Left ventricle myocardium inferior (tissue), 1 donor: ENCODE data around the gene EIF4E2. TPM values are rescaled to one million over a fixed set of nuclear protein-coding genes. Genes with fewer than 3 reads are reported as not detected.

Source experiments
- DNase-seq: peaks from one replicate; pipeline ENCODE4 v3.0.0-alpha.2; 2020
- H3K27ac ChIP-seq: fragments of 200-600 bp; replicated peaks from 2 replicates; pipeline ENCODE4 v1.8.0; 2021
- H3K27me3 ChIP-seq: fragments of 200-600 bp; 2 replicates; pipeline ENCODE4 v1.8.0; 2021; ENCODE audit warnings: low read depth
- H3K36me3 ChIP-seq: fragments of 200-600 bp; 2 replicates; pipeline ENCODE4 v1.8.0; 2021
- H3K4me1 ChIP-seq: fragments of 200-600 bp; 2 replicates; pipeline ENCODE4 v1.8.0; 2021
- H3K4me3 ChIP-seq: fragments of 200-600 bp; 2 replicates; pipeline ENCODE4 v1.8.0; 2021; ENCODE audit warnings: mild to moderate bottlenecking, moderate library complexity
- H3K9me3 ChIP-seq: fragments of 200-600 bp; replicated peaks from 2 replicates; pipeline ENCODE4 v1.8.0; 2021
- intact Hi-C: fragments of 100-400 bp; cut with micrococcal nuclease; formaldehyde crosslinking; loops from one replicate; pipeline ENCODE4 v1.11.0; 2022
- total RNA-seq: library from RNA; stranded (reverse); fragmentation: NEBNext Ultra II Directional; extraction: Animal tissue kit (Norgen Biotek cat#: 25700); gene quantifications from one replicate; pipeline ENCODE4 v1.2.1, GENCODE V29; 2021
- TF ChIP-seq, protein P1 (sequence below): fragments of 200-600 bp; IDR thresholded peaks from 2 replicates; pipeline ENCODE4 v1.8.0; 2021; ENCODE audit warnings: antibody characterized with exemption, mild to moderate bottlenecking, borderline replicate concordance
- donor health status: DM: no; HTN: yes; CAD: no; lungs with severe emphysema.

Gene EIF4E2
- total RNA-seq, 1 donor from 2014 or later = 44.2 TPM

GRCh38 chr2:232542715-232543467 lies 7.6 kb upstream of the EIF4E2 start:
- no peak for DNase-seq
- H3K4me3 ChIP-seq = no peak overlapping the region

GRCh38 chr2:232543491-232543890 lies 7.0 kb upstream of the EIF4E2 start:
- no peak overlapping the region for H3K4me3 ChIP-seq
- H3K9me3 ChIP-seq = peaks cover 4% of the 10 kb centered on the region
- no peak for DNase-seq
- peaks cover 9% of the 10 kb centered on the region for H3K4me1 ChIP-seq
- H3K36me3 ChIP-seq = peaks cover under 1% of the 10 kb centered on the region
- H3K27me3 ChIP-seq = peaks cover 17% of the 10 kb centered on the region
- no peak overlapping the region for H3K27ac ChIP-seq
- TF ChIP-seq, protein P1, sequence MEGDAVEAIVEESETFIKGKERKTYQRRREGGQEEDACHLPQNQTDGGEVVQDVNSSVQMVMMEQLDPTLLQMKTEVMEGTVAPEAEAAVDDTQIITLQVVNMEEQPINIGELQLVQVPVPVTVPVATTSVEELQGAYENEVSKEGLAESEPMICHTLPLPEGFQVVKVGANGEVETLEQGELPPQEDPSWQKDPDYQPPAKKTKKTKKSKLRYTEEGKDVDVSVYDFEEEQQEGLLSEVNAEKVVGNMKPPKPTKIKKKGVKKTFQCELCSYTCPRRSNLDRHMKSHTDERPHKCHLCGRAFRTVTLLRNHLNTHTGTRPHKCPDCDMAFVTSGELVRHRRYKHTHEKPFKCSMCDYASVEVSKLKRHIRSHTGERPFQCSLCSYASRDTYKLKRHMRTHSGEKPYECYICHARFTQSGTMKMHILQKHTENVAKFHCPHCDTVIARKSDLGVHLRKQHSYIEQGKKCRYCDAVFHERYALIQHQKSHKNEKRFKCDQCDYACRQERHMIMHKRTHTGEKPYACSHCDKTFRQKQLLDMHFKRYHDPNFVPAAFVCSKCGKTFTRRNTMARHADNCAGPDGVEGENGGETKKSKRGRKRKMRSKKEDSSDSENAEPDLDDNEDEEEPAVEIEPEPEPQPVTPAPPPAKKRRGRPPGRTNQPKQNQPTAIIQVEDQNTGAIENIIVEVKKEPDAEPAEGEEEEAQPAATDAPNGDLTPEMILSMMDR = no peak
- intact Hi-C loops = no loop called here

More at GRCh38 chr2:232542715-232543467, 7.6 kb upstream of the EIF4E2 start:
- H3K27ac ChIP-seq = no peak overlapping the region
- H3K9me3 ChIP-seq = no peaks in the 10 kb centered on the region
- TF ChIP-seq, protein P1 = no peak
- intact Hi-C loops = no loop called here
- H3K4me1 ChIP-seq = peaks cover 9% of the 10 kb centered on the region
- H3K27me3 ChIP-seq = peaks cover 17% of the 10 kb centered on the region
- no peaks in the 10 kb centered on the region for H3K36me3 ChIP-seq

DNA sequence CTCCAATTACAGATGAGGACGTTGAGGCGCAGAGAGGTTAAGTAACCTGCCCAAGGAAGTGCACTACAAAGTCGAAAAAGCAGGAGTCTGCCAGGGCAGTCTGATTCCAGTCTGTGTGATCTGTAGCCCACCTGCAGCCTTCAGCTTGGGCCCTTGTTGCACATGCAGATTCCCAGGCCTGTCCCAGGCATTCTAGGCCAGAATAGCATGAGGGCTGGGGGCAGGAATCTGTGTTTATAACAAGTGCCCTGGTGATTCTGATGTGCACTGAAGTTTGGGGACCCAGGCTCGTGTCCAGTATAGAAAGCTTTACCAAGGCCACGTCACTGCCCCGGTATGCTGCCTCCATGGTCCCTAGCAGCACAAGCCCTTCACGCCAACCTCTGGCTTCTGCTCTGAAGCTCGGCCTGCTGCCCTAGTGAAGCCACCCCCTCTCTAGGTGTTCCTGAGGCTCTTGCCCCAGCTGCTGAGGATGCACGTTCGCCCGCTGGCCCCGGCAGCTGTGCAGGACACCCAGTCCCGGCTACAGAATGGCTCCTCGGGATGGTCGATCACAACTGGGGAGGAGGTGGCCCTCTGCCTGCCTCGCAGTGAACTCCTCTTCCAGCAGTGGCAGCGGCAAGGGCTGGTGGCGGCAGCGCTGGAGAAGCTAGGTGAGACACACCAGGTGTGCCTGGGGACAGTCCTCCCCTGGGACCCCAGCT lies 6.4 kb upstream of the EIF4E2 start:
- peaks cover 5% of the 10 kb centered on the region for H3K36me3 ChIP-seq
- intact Hi-C loops = no loop called here
- TF ChIP-seq, protein P1 = no peak
- H3K4me1 ChIP-seq = peaks cover 9% of the 10 kb centered on the region
- no peak overlapping the region for H3K4me3 ChIP-seq
- peaks cover 14% of the 10 kb centered on the region for H3K27me3 ChIP-seq
- H3K9me3 ChIP-seq = peaks cover 10% of the 10 kb centered on the region
- DNase-seq = no peak
- no peak overlapping the region for H3K27ac ChIP-seq

DNA sequence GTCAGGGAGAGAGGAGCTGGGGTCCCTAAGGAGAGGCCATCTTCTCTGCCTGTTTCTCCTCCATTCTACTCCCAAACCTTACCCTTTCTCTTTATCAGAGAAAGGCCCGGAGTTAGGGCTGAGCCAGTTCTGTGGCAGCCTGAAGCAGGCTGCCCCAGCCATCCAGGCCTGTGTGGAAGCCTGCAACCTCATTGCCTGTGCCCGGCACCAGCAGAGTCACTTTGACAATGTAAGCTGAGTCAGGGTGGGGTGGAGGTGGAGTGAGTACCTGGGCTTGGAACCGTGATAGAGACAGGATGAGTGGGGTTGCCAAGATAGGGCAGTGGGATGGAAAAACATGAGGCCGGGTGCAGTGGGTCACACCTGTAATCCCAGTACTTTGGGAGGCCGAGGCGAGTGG lies 5.8 kb upstream of the EIF4E2 start:
- Histone ChIP-seq H3K4me3 (no peak overlapping the region), H3K27me3 (peaks cover 8% of the 10 kb centered on the region), H3K36me3 (peaks cover 5% of the 10 kb centered on the region), H3K27ac (no peak overlapping the region), H3K4me1 (peaks cover 14% of the 10 kb centered on the region), H3K9me3 (peaks cover 15% of the 10 kb centered on the region)
- DNase-seq = no peak
- intact Hi-C loops = no loop called here
- TF ChIP-seq, protein P1 = no peak

DNA sequence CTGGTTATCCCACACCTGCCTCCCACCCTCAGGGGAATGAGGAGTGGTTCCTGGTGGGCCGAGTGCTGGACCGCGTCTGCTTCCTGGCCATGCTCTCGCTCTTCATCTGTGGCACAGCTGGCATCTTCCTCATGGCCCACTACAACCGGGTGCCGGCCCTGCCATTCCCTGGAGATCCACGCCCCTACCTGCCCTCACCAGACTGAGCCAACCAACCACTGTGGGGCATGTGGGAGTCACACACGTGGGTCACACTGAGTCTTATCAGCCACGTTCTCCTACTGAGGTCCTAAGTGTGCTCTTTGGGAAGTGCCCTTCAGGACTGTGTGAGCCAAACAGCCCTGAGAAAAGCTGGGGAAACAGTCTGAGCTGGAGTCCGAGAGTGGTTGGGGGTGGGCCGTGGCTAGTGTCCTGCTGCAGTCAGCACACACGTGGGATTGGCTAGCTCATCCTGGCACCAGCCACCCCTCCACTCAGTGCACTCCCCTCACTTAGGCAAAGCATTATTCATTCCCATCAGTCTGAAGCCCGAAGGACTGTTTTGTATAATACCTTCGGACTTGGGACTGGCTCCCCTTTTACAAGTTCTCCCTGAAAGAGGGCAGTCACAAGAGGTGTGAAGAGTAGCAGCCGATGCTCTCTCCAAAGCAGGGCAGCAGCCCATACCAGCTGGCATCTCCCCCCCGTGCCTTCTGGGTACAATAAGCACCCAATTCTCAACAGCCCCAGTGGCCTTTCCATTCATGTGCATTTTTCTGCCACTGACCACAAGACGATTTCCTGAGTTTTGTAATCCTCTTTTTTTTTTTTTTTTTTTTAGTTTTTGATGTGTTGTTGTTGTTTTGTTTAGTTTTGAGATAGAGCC lies 4.7 kb upstream of the EIF4E2 start:
- intact Hi-C loops = no loop called here
- TF ChIP-seq, protein P1 = no peak
- no peaks in the 10 kb centered on the region for H3K27me3 ChIP-seq
- H3K27ac ChIP-seq = no peak overlapping the region
- H3K9me3 ChIP-seq = peaks cover 15% of the 10 kb centered on the region
- peaks cover 24% of the 10 kb centered on the region for H3K4me1 ChIP-seq
- no peak for DNase-seq
- no peak overlapping the region for H3K4me3 ChIP-seq
- H3K36me3 ChIP-seq = peaks cover 5% of the 10 kb centered on the region
